Skin of body (tissue), 2 donors: ENCODE data around the gene LRRFIP1. TPM values are rescaled to one million over a fixed set of nuclear protein-coding genes. Genes with fewer than 3 reads are reported as not detected.

ENCODE experiments used
- DNase-seq: peaks from one replicate; lab custom pipeline; 2025; lab: John Stamatoyannopoulos, UW
- total RNA-seq: library from RNA; depleted of rRNA; stranded (reverse); fragments of >200 nt; gene quantifications from one replicate; pipeline ENCODE4 v1.2.3, GENCODE V29; 2014

Gene LRRFIP1
- total RNA-seq, 1 donor from 2014 or later, result 58.0 TPM

- DNase-seq, result no peak
Measured at GRCh38 chr2:237702441-237703391, 75.3 kb downstream of the LRRFIP1 start.

GRCh38 chr2:237704501-237705434 is 77.4 kb downstream of the LRRFIP1 start:
- no peak for DNase-seq

- DNase-seq, result no peak
Measured at GRCh38 chr2:237706257-237706656, 78.9 kb downstream of the LRRFIP1 start.

- DNase-seq, result no peak
Measured at GRCh38 chr2:237708065-237708398, 80.6 kb downstream of the LRRFIP1 start.

- no peak for DNase-seq
Measured at GRCh38 chr2:237708491-237708890, 81.1 kb downstream of the LRRFIP1 start.

GRCh38 chr2:237708961-237709360 is 81.6 kb downstream of the LRRFIP1 start:
- no peak for DNase-seq

GRCh38 chr2:237711458-237712150 is 84.2 kb downstream of the LRRFIP1 start:
- DNase-seq, result no peak

- DNase-seq, result no peak
Measured at GRCh38 chr2:237712477-237713377, 85.3 kb downstream of the LRRFIP1 start.

- DNase-seq, result no peak
Measured at GRCh38 chr2:237714690-237715458, 87.5 kb downstream of the LRRFIP1 start.

GRCh38 chr2:237715459-237715947 is 88.1 kb downstream of the LRRFIP1 start:
- DNase-seq, result no peak

GRCh38 chr2:237716011-237716410 is 88.6 kb downstream of the LRRFIP1 start:
- no peak for DNase-seq

GRCh38 chr2:237717366-237718276 is 90.2 kb downstream of the LRRFIP1 start:
- DNase-seq, result no peak

GRCh38 chr2:237718277-237718634 is 90.9 kb downstream of the LRRFIP1 start:
- DNase-seq, result no peak

GRCh38 chr2:237720444-237720843 is 93.1 kb downstream of the LRRFIP1 start:
- no peak for DNase-seq

GRCh38 chr2:237720957-237721356 is 93.6 kb downstream of the LRRFIP1 start:
- no peak for DNase-seq

- no peak for DNase-seq
Measured at GRCh38 chr2:237721458-237721857, 94.1 kb downstream of the LRRFIP1 start.

GRCh38 chr2:237722616-237723015 is 95.2 kb downstream of the LRRFIP1 start:
- DNase-seq, result no peak

- no peak for DNase-seq
Measured at GRCh38 chr2:237723023-237723422, 95.6 kb downstream of the LRRFIP1 start.

- DNase-seq, result peak; percentile 60
Measured at GRCh38 chr2:237723602-237724001, 96.2 kb downstream of the LRRFIP1 start.
